Sigmoid colon (tissue), 4 donors: ENCODE measurements around the gene BCL2L1.

ENCODE experiments used
- EP300 ChIP-seq, 4 donors: sonication (generic); formaldehyde crosslinking; IDR thresholded peaks; one replicate each; pipeline ENCODE4 v1.6.1; 2017; ENCODE audit warnings: antibody characterized with exemption in 4 of 4
- POLR2A ChIP-seq, 2 donors: fragments of 450-650 bp; IDR thresholded peaks; one replicate each; pipeline ENCODE4 v1.6.1; 2016; ENCODE audit warnings: antibody characterized with exemption in 2 of 2, mild to moderate bottlenecking in 2 of 2, moderate library complexity in 2 of 2
- POLR2AphosphoS5 ChIP-seq, 4 donors: sonication (generic); formaldehyde crosslinking; IDR thresholded peaks; one replicate each; pipeline ENCODE4 v1.6.1; 2017; ENCODE audit warnings: antibody characterized with exemption in 4 of 4
- TF ChIP-seq, protein P1 (sequence below), 4 experiments: fragments of 450-650 bp in 3 of 4; fragments of 200-600 bp in 1 of 4; IDR thresholded peaks; one replicate each; pipeline ENCODE4 v1.5.1; 2016 to 2019; ENCODE audit warnings: antibody characterized with exemption in 4 of 4, mild to moderate bottlenecking in 3 of 4, moderate library complexity in 2 of 4

DNA sequence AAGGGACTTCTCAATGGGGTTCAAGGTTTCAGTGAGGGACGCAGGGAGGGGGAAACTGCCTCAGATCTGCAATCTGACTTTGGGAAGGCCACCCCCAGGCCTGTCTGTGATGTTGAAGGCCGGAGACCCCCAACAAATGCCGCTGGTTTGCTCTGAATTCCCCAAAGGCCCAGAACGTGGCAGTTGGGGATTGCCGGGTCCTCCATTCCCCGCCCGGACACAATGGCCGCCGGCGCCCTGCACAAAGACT lies 326 bp upstream of the BCL2L1 start:
- no peak for TF ChIP-seq EP300 (IDR thresholded peaks at IDR 0.05)
- TF ChIP-seq, protein P1, sequence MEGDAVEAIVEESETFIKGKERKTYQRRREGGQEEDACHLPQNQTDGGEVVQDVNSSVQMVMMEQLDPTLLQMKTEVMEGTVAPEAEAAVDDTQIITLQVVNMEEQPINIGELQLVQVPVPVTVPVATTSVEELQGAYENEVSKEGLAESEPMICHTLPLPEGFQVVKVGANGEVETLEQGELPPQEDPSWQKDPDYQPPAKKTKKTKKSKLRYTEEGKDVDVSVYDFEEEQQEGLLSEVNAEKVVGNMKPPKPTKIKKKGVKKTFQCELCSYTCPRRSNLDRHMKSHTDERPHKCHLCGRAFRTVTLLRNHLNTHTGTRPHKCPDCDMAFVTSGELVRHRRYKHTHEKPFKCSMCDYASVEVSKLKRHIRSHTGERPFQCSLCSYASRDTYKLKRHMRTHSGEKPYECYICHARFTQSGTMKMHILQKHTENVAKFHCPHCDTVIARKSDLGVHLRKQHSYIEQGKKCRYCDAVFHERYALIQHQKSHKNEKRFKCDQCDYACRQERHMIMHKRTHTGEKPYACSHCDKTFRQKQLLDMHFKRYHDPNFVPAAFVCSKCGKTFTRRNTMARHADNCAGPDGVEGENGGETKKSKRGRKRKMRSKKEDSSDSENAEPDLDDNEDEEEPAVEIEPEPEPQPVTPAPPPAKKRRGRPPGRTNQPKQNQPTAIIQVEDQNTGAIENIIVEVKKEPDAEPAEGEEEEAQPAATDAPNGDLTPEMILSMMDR (IDR thresholded peaks at IDR 0.05), result peak in 1 of 4 experiments; percentile 22
- TF ChIP-seq POLR2A (IDR thresholded peaks at IDR 0.05), result no peak
- TF ChIP-seq POLR2AphosphoS5 (IDR thresholded peaks at IDR 0.05), result no peak
